HepG2 (cell line): ENCODE results near the gene ATP13A4. TPM values are rescaled to one million over a fixed set of nuclear protein-coding genes. Genes with fewer than 3 reads are reported as not detected.

Source experiments
- ATAC-seq: fragments of 200-7000 bp; cut with Tn5 transposase; 3 replicates; pipeline ENCODE4 v1.9.1; 2020; ENCODE audit warnings: mild to moderate bottlenecking, moderate library complexity
- BruUV-seq: library from RNA; stranded (reverse); fragments of 400-500 nt; replicated peaks from 2 replicates; lab custom pipeline; 2021; lab: Mats Ljungman, UMichigan
- CTCF ChIA-PET: fragments of 300-600 bp; formaldehyde crosslinking; extraction: SDS; loops from one replicate; lab custom pipeline; 2021; ENCODE audit warnings: low total read pairs, inconsistent platforms, low intra/inter-chr PET ratio; lab: Yijun Ruan, JAX
- POLR2A ChIA-PET: fragments of 350-600 bp; sonication (Branson Sonifier 250); formaldehyde crosslinking; loops from one replicate; lab custom pipeline; 2020; ENCODE audit warnings: antibody characterized with exemption, inconsistent platforms; lab: Yijun Ruan, JAX
- DNase-seq: peaks from one replicate; pipeline ENCODE4 v3.0.0-alpha.2; 2015; ENCODE audit warnings: low spot score
- FAIRE-seq: peaks from 3 replicates; lab custom pipeline; 2011; peaks lifted over from hg19 to GRCh38; lab: Jason Lieb, UNC
- H2AFZ ChIP-seq: one replicate; pipeline ENCODE4 v1.6.1; 2011; ENCODE audit warnings: low read length, inconsistent platforms
- H3K27ac ChIP-seq: fragments of 300-600 bp; 3 replicates; pipeline ENCODE4 v1.8.0; 2011; ENCODE audit warnings: mixed run types, mild to moderate bottlenecking, mixed read lengths, low read length, inconsistent platforms; ENCODE audit not compliant: insufficient read depth; ENCODE audit errors: extremely low read length
- H3K27me3 ChIP-seq, 2 experiments: fragments of 200-600 bp in 1 of 2; 2 replicates in 1 of 2; 3 replicates in 1 of 2; pipeline versions ENCODE4 v1.6.0 to v1.8.0; 2011; ENCODE audit warnings: low read length in 2 of 2, mild to moderate bottlenecking in 2 of 2, moderate library complexity in 2 of 2, inconsistent platforms in 1 of 2; ENCODE audit not compliant: insufficient read depth in 2 of 2, control insufficient read depth in 1 of 2
- H3K36me3 ChIP-seq, 2 experiments: fragments of 200-600 bp in 1 of 2; replicated peaks in 1 of 2; 2 replicates in 1 of 2; 3 replicates in 1 of 2; pipeline versions ENCODE4 v1.5.1 to v1.8.0; 2011; ENCODE audit warnings: low read length in 2 of 2, inconsistent platforms in 1 of 2; ENCODE audit not compliant: insufficient read depth in 2 of 2, control insufficient read depth in 1 of 2
- H3K4me1 ChIP-seq: 2 replicates; pipeline ENCODE4 v1.5.1; 2012; ENCODE audit warnings: low read length, inconsistent platforms; ENCODE audit not compliant: insufficient read depth
- H3K4me2 ChIP-seq: 2 replicates; pipeline ENCODE4 v1.6.0; 2011; ENCODE audit warnings: low read depth, low read length, inconsistent platforms
- H3K4me3 ChIP-seq, 3 experiments: fragments of 200-600 bp in 1 of 3; sonication (generic), shearing (Covaris generic) in 1 of 3; replicated peaks in 1 of 3; 2 replicates each; pipeline ENCODE4 v1.5.1; 2011 to 2016; ENCODE audit warnings: low read length in 3 of 3, inconsistent platforms in 2 of 3, low read depth in 2 of 3, mild to moderate bottlenecking in 2 of 3, control low read depth in 1 of 3, mixed read lengths in 1 of 3; ENCODE audit not compliant: insufficient read depth in 1 of 3
- H3K79me2 ChIP-seq: one replicate; pipeline ENCODE4 v1.6.1; 2011; ENCODE audit warnings: low read length, inconsistent platforms; ENCODE audit not compliant: insufficient read depth
- H3K9ac ChIP-seq: 2 replicates; pipeline ENCODE4 v1.6.0; 2011; ENCODE audit warnings: mild to moderate bottlenecking, low read depth, low read length, inconsistent platforms; ENCODE audit not compliant: insufficient read depth
- H3K9me3 ChIP-seq: 2 replicates; pipeline ENCODE4 v1.5.1; 2012; ENCODE audit warnings: mild to moderate bottlenecking, low read length
- H4K20me1 ChIP-seq: 2 replicates; pipeline ENCODE4 v1.6.0; 2011; ENCODE audit warnings: inconsistent platforms, mild to moderate bottlenecking, low read length, moderate library complexity; ENCODE audit not compliant: insufficient read depth
- ATM ChIP-seq: fragments of 450-650 bp; IDR thresholded peaks from 2 replicates; pipeline ENCODE4 v1.7.1; 2017; ENCODE audit warnings: mild to moderate bottlenecking, borderline replicate concordance
- HNF4A ChIP-seq: sonication (generic); formaldehyde crosslinking; IDR thresholded peaks from 2 replicates; pipeline ENCODE4 v1.4.0; 2020; ENCODE audit warnings: missing genetic modification reagents
- ISX ChIP-seq: sonication (generic); formaldehyde crosslinking; conservative IDR thresholded peaks from 2 replicates; pipeline ENCODE4 v1.5.0; 2020; ENCODE audit warnings: missing genetic modification reagents
- KLF6 ChIP-seq: IDR thresholded peaks from 2 replicates; pipeline ENCODE4 v1.8.0; 2016; ENCODE audit warnings: missing biosample characterization, missing genetic modification reagents
- MBD4 ChIP-seq: IDR thresholded peaks from 2 replicates; pipeline ENCODE4 v1.6.1; 2012; ENCODE audit warnings: low read length, inconsistent platforms, borderline replicate concordance
- NAIF1 ChIP-seq: sonication (generic); formaldehyde crosslinking; IDR thresholded peaks from 2 replicates; pipeline ENCODE4 v1.5.0; 2020; ENCODE audit warnings: mild to moderate bottlenecking, missing genetic modification reagents, borderline replicate concordance
- NFRKB ChIP-seq: fragments of 450-650 bp; IDR thresholded peaks from 2 replicates; pipeline ENCODE4 v1.6.1; 2017
- SCMH1 ChIP-seq: sonication (generic); formaldehyde crosslinking; IDR thresholded peaks from 2 replicates; pipeline ENCODE4 v1.9.0; 2021; ENCODE audit warnings: missing genetic modification reagents, mild to moderate bottlenecking, borderline replicate concordance
- SIX4 ChIP-seq: sonication (generic); formaldehyde crosslinking; IDR thresholded peaks from 2 replicates; pipeline ENCODE4 v1.4.0; 2020; ENCODE audit warnings: missing genetic modification reagents
- SMAD9 ChIP-seq: sonication (generic); formaldehyde crosslinking; IDR thresholded peaks from 2 replicates; pipeline ENCODE4 v1.5.1; 2020; ENCODE audit warnings: mild to moderate bottlenecking, missing genetic modification reagents
- SPEN ChIP-seq: sonication (generic); formaldehyde crosslinking; IDR thresholded peaks from 2 replicates; pipeline ENCODE4 v1.5.1; 2020; ENCODE audit warnings: low read depth, mild to moderate bottlenecking, missing genetic modification reagents
- THYN1 ChIP-seq: sonication (generic); formaldehyde crosslinking; IDR thresholded peaks from 2 replicates; pipeline ENCODE4 v1.8.1; 2023; ENCODE audit warnings: low read depth, mild to moderate bottlenecking, moderate library complexity, missing genetic modification reagents, borderline replicate concordance
- ZFP1 ChIP-seq: IDR thresholded peaks from 2 replicates; pipeline ENCODE4 v1.6.1; 2016
- ZNF205 ChIP-seq: IDR thresholded peaks from 2 replicates; pipeline ENCODE4 v1.6.1; 2018; ENCODE audit warnings: missing biosample characterization, missing genetic modification reagents
- ZNF274 ChIP-seq: sonication (generic); formaldehyde crosslinking; IDR thresholded peaks from 2 replicates; pipeline ENCODE4 v1.5.1; 2020; ENCODE audit warnings: mild to moderate bottlenecking, missing genetic modification reagents
- ZNF275 ChIP-seq: sonication (generic); formaldehyde crosslinking; IDR thresholded peaks from 2 replicates; pipeline ENCODE4 v1.8.0; 2022; ENCODE audit warnings: missing genetic modification reagents, mild to moderate bottlenecking, inconsistent platforms, borderline replicate concordance
- ZNF670 ChIP-seq: sonication (generic); formaldehyde crosslinking; IDR thresholded peaks from 2 replicates; pipeline ENCODE4 v1.8.0; 2022; ENCODE audit warnings: mild to moderate bottlenecking, missing genetic modification reagents, borderline replicate concordance
- ZNF792 ChIP-seq: IDR thresholded peaks from 2 replicates; pipeline ENCODE4 v1.6.1; 2016
- ZSCAN21 ChIP-seq: sonication (generic); formaldehyde crosslinking; IDR thresholded peaks from 2 replicates; pipeline ENCODE4 v1.8.0; 2022; ENCODE audit warnings: mild to moderate bottlenecking, missing genetic modification reagents, moderate library complexity, borderline replicate concordance
- WGBS: methylation state at CpG from one replicate; pipeline ENCODE4 v1.1.6; 2017; ENCODE audit warnings: low lambda C conversion rate; 5-methylcytosine and 5-hydroxymethylcytosine counted together
- in situ Hi-C: cut with HindIII; loops from 2 replicates; pipeline ENCODE4 v1.10.0; 2017; ENCODE audit warnings: low pct_unique_long_range_greater_than_20kb; ENCODE audit not compliant: extremely low pct_ligation_motif_present
- intact Hi-C: fragments of 100-400 bp; cut with micrococcal nuclease; formaldehyde crosslinking; loops from one replicate; pipeline ENCODE4 v1.10.0; 2022; ENCODE audit not compliant: unreplicated experiment
- polyA plus RNA-seq, 8 experiments: library from polyadenylated mRNA; depleted of rRNA in 3 of 8; stranded (reverse) in 7 of 8; unstranded in 1 of 8; fragments of >200 nt; fragmentation: Illumina TruSeq in 4 of 8; extraction: Trizol in 4 of 8; gene quantifications; 2 replicates each; pipeline versions ENCODE4 v1.2.1 to v1.2.3, GENCODE V29; 2011 to 2016; ENCODE audit warnings: low read depth in 4 of 8, missing spikeins in 1 of 8, mixed read lengths in 1 of 8; ENCODE audit not compliant: insufficient read depth in 1 of 8
- total RNA-seq, 5 experiments: library from RNA; depleted of rRNA; stranded (reverse); fragments of >200 nt; fragmentation: Illumina TruSeq; extraction: Trizol; gene quantifications; 2 replicates each; pipeline ENCODE4 v1.2.3, GENCODE V29; 2016; ENCODE audit warnings: low read depth in 1 of 5

Gene ATP13A4
- total and polyA plus RNA-seq, 2 of the 13 experiments (the other 11 are each of a cell fraction or from before 2014, with no cell fraction given) = 0.01 to 0.07 TPM

GRCh38 chr3:193439423-193439822 is 115.3 kb downstream of the ATP13A4 start:
- DNase-seq = no peak
- Histone ChIP-seq H3K4me3 (no peak overlapping the region), H3K36me3 (no peaks in the 10 kb centered on the region), H4K20me1 (no peaks in the 10 kb centered on the region), H2AFZ (no peak overlapping the region), H3K4me1 (no peaks in the 10 kb centered on the region), H3K79me2 (no peaks in the 10 kb centered on the region), H3K4me2 (no peak overlapping the region), H3K27me3 (no peaks in the 10 kb centered on the region), H3K9me3 (no peaks in the 10 kb centered on the region), H3K9ac (no peak overlapping the region), H3K27ac (no peak overlapping the region)
- CTCF ChIA-PET = no interaction called here
- POLR2A ChIA-PET = no interaction called here
- in situ Hi-C loops = no loop called here
- FAIRE-seq = no peak
- TF ChIP-seq ZSCAN21 (no peak), ISX (CRISPR knock-in tag) (no peak), SPEN (CRISPR knock-in tag) (no peak), MBD4 (no peak), ZFP1 (no peak), SMAD9 (CRISPR knock-in tag) (no peak), KLF6 (no peak)
- no TSS peak for BruUV-seq
- ATAC-seq = no peak
- 2% methylated on average over 2 of the region's 2 CpGs for WGBS
- intact Hi-C loops = no loop called here

- no peaks in the 10 kb centered on the region for H4K20me1 ChIP-seq
- no peak overlapping the region for H3K9ac ChIP-seq
- in situ Hi-C loops = no loop called here
- no peaks in the 10 kb centered on the region for H3K4me1 ChIP-seq
- H3K4me3 ChIP-seq = no peak overlapping the region
- intact Hi-C loops = no loop called here
- FAIRE-seq (no peak), ATAC-seq (peak; percentile 81), DNase-seq (peak; percentile 3)
- no peaks in the 10 kb centered on the region for H3K79me2 ChIP-seq
- ChIA-PET CTCF (no interaction called here), POLR2A (no interaction called here)
- no peak for TF ChIP-seq SCMH1 (CRISPR knock-in tag)
- TF ChIP-seq NAIF1 (CRISPR knock-in tag) = no peak
- TF ChIP-seq ZNF205 = no peak
- TF ChIP-seq MBD4 = no peak
- no peak for TF ChIP-seq SIX4 (CRISPR knock-in tag)
- no peak for TF ChIP-seq ZNF670 (CRISPR knock-in tag)
- TF ChIP-seq ZNF792 (CRISPR knock-in tag) = no peak
- no peak for TF ChIP-seq HNF4A (CRISPR knock-in tag)
- no peak for TF ChIP-seq ZNF275 (CRISPR knock-in tag)
- TF ChIP-seq NFRKB = no peak
- no peak for TF ChIP-seq ATM
- no peak for TF ChIP-seq ZNF274 (CRISPR knock-in tag)
- TF ChIP-seq THYN1 (CRISPR knock-in tag) = no peak
- H3K9me3 ChIP-seq = no peaks in the 10 kb centered on the region
- no TSS peak for BruUV-seq
- H3K27ac ChIP-seq = no peak overlapping the region
- no peaks in the 10 kb centered on the region for H3K27me3 ChIP-seq
- H3K4me2 ChIP-seq = no peak overlapping the region
- H3K36me3 ChIP-seq = no peaks in the 10 kb centered on the region
- WGBS = 5% methylated on average over 4 of the region's 4 CpGs
- no peak overlapping the region for H2AFZ ChIP-seq
Observed at GRCh38 chr3:193418576-193419373, 135.9 kb downstream of the ATP13A4 start.
